ENCODE data around the gene LZTS2.

Gene LZTS2

GRCh38 chr10:101036726-101037125 is 37.1 kb downstream of the LZTS2 start:
- no peak overlapping the region for H3K4me3 Mint-ChIP-seq
- no peaks in the 10 kb centered on the region for H3K9me3 Mint-ChIP-seq
- H3K36me3 Mint-ChIP-seq (ENCODE audit: low read depth): peaks cover 35% of the 10 kb centered on the region
- H3K27ac Mint-ChIP-seq: no peak overlapping the region
- no peaks in the 10 kb centered on the region for H3K27me3 Mint-ChIP-seq (ENCODE audit: low read depth)
- peaks cover 19% of the 10 kb centered on the region for H3K4me1 Mint-ChIP-seq (ENCODE audit: low read depth)

- peaks cover 23% of the 10 kb centered on the region for H3K4me1 Mint-ChIP-seq (ENCODE audit: low read depth)
- H3K36me3 Mint-ChIP-seq (ENCODE audit: low read depth): peaks cover 35% of the 10 kb centered on the region
- no peaks in the 10 kb centered on the region for H3K9me3 Mint-ChIP-seq
- H3K27me3 Mint-ChIP-seq (ENCODE audit: low read depth): no peaks in the 10 kb centered on the region
- no peak overlapping the region for H3K27ac Mint-ChIP-seq
- H3K4me3 Mint-ChIP-seq: no peak overlapping the region
Observed at GRCh38 chr10:101038484-101038883, 38.9 kb downstream of the LZTS2 start.

- Mint-ChIP-seq H3K9me3 (no peaks in the 10 kb centered on the region), H3K27ac (no peak overlapping the region), H3K36me3 (ENCODE audit: low read depth) (peaks cover 30% of the 10 kb centered on the region), H3K27me3 (ENCODE audit: low read depth) (peaks cover 10% of the 10 kb centered on the region), H3K4me1 (ENCODE audit: low read depth) (peaks cover 18% of the 10 kb centered on the region), H3K4me3 (no peak overlapping the region)
Observed at GRCh38 chr10:101040061-101040460, 40.5 kb downstream of the LZTS2 start.

- H3K27me3 Mint-ChIP-seq (ENCODE audit: low read depth): peaks cover 17% of the 10 kb centered on the region
- peaks cover 25% of the 10 kb centered on the region for H3K36me3 Mint-ChIP-seq (ENCODE audit: low read depth)
- H3K4me3 Mint-ChIP-seq: no peak overlapping the region
- no peak overlapping the region for H3K27ac Mint-ChIP-seq
- no peaks in the 10 kb centered on the region for H3K9me3 Mint-ChIP-seq
- peaks cover 18% of the 10 kb centered on the region for H3K4me1 Mint-ChIP-seq (ENCODE audit: low read depth)
Observed at GRCh38 chr10:101040851-101041250, 41.2 kb downstream of the LZTS2 start.

GRCh38 chr10:101041252-101041761 is 41.7 kb downstream of the LZTS2 start:
- Mint-ChIP-seq H3K4me3 (no peak overlapping the region), H3K9me3 (no peaks in the 10 kb centered on the region), H3K4me1 (ENCODE audit: low read depth) (peaks cover 18% of the 10 kb centered on the region), H3K27me3 (ENCODE audit: low read depth) (peaks cover 22% of the 10 kb centered on the region), H3K27ac (peak overlapping the region; percentile 7), H3K36me3 (ENCODE audit: low read depth) (peaks cover 21% of the 10 kb centered on the region)

GRCh38 chr10:101042118-101042517 is 42.5 kb downstream of the LZTS2 start:
- Mint-ChIP-seq H3K4me3 (peak overlapping the region; percentile 85), H3K27ac (peak overlapping the region; percentile 71), H3K9me3 (no peaks in the 10 kb centered on the region), H3K4me1 (ENCODE audit: low read depth) (peaks cover 18% of the 10 kb centered on the region), H3K36me3 (ENCODE audit: low read depth) (peaks cover 16% of the 10 kb centered on the region), H3K27me3 (ENCODE audit: low read depth) (peaks cover 30% of the 10 kb centered on the region)

GRCh38 chr10:101042667-101043362 is 43.2 kb downstream of the LZTS2 start:
- H3K27me3 Mint-ChIP-seq (ENCODE audit: low read depth): peaks cover 37% of the 10 kb centered on the region
- peaks cover 10% of the 10 kb centered on the region for H3K36me3 Mint-ChIP-seq (ENCODE audit: low read depth)
- H3K4me1 Mint-ChIP-seq (ENCODE audit: low read depth): peaks cover 18% of the 10 kb centered on the region
- peak overlapping the region; percentile 71 for H3K27ac Mint-ChIP-seq
- peak overlapping the region; percentile 85 for H3K4me3 Mint-ChIP-seq
- H3K9me3 Mint-ChIP-seq: no peaks in the 10 kb centered on the region

- no peak overlapping the region for H3K27ac Mint-ChIP-seq
Observed at GRCh38 chr10:101043363-101043707, 43.7 kb downstream of the LZTS2 start.

GRCh38 chr10:101044117-101044516 is 44.5 kb downstream of the LZTS2 start:
- peaks cover 3% of the 10 kb centered on the region for H3K36me3 Mint-ChIP-seq (ENCODE audit: low read depth)
- no peak overlapping the region for H3K4me3 Mint-ChIP-seq
- H3K4me1 Mint-ChIP-seq (ENCODE audit: low read depth): peaks cover 22% of the 10 kb centered on the region

More at GRCh38 chr10:101043363-101043707, 43.7 kb downstream of the LZTS2 start:
- peak overlapping the region; percentile 85 for H3K4me3 Mint-ChIP-seq
- H3K36me3 Mint-ChIP-seq (ENCODE audit: low read depth): peaks cover 6% of the 10 kb centered on the region
- peaks cover 20% of the 10 kb centered on the region for H3K4me1 Mint-ChIP-seq (ENCODE audit: low read depth)
- H3K9me3 Mint-ChIP-seq: no peaks in the 10 kb centered on the region
- peaks cover 42% of the 10 kb centered on the region for H3K27me3 Mint-ChIP-seq (ENCODE audit: low read depth)

GRCh38 chr10:101046332-101047238 is 47.0 kb downstream of the LZTS2 start:
- H3K4me3 Mint-ChIP-seq: no peak overlapping the region
- peaks cover 69% of the 10 kb centered on the region for H3K27me3 Mint-ChIP-seq (ENCODE audit: low read depth)
- no peak overlapping the region for H3K27ac Mint-ChIP-seq
- no peaks in the 10 kb centered on the region for H3K9me3 Mint-ChIP-seq
- peaks cover 25% of the 10 kb centered on the region for H3K4me1 Mint-ChIP-seq (ENCODE audit: low read depth)
- no peaks in the 10 kb centered on the region for H3K36me3 Mint-ChIP-seq (ENCODE audit: low read depth)

More at GRCh38 chr10:101044117-101044516, 44.5 kb downstream of the LZTS2 start:
- H3K27me3 Mint-ChIP-seq (ENCODE audit: low read depth): peaks cover 50% of the 10 kb centered on the region
- no peak overlapping the region for H3K27ac Mint-ChIP-seq
- H3K9me3 Mint-ChIP-seq: no peaks in the 10 kb centered on the region

GRCh38 chr10:101047268-101047667 is 47.7 kb downstream of the LZTS2 start:
- Mint-ChIP-seq H3K36me3 (ENCODE audit: low read depth) (no peaks in the 10 kb centered on the region), H3K4me1 (ENCODE audit: low read depth) (peaks cover 19% of the 10 kb centered on the region), H3K27ac (no peak overlapping the region), H3K27me3 (ENCODE audit: low read depth) (peaks cover 69% of the 10 kb centered on the region), H3K9me3 (no peaks in the 10 kb centered on the region), H3K4me3 (no peak overlapping the region)

GRCh38 chr10:101047961-101048892 is 48.6 kb downstream of the LZTS2 start:
- peaks cover 69% of the 10 kb centered on the region for H3K27me3 Mint-ChIP-seq (ENCODE audit: low read depth)
- H3K36me3 Mint-ChIP-seq (ENCODE audit: low read depth): no peaks in the 10 kb centered on the region
- no peak overlapping the region for H3K27ac Mint-ChIP-seq
- no peaks in the 10 kb centered on the region for H3K9me3 Mint-ChIP-seq
- H3K4me3 Mint-ChIP-seq: no peak overlapping the region
- peaks cover 11% of the 10 kb centered on the region for H3K4me1 Mint-ChIP-seq (ENCODE audit: low read depth)

- Mint-ChIP-seq H3K9me3 (no peaks in the 10 kb centered on the region), H3K27me3 (ENCODE audit: low read depth) (peaks cover 55% of the 10 kb centered on the region), H3K4me1 (ENCODE audit: low read depth) (peaks cover 14% of the 10 kb centered on the region), H3K4me3 (peak overlapping the region; percentile 51), H3K36me3 (ENCODE audit: low read depth) (peaks cover 5% of the 10 kb centered on the region), H3K27ac (no peak overlapping the region)
Observed at GRCh38 chr10:101050208-101051069, 50.8 kb downstream of the LZTS2 start.

Measured in T-helper 1 cell treated with Interleukin-12 subunit alpha and Interleukin-12 subunit beta and Interleukin-4 antibody, amounts not matched to agents 30 μg/mL and 1 μg/mL, for 36 hours (primary cell).